GM18520 (cell line): ENCODE measurements around the gene KCNE4.

Experiments used
- ATAC-seq: cut with Tn5 transposase; IDR thresholded peaks from one replicate; pipeline ENCODE4 v1.9.1; 2021; ENCODE audit not compliant: unreplicated experiment

The KCNE4 gene

GRCh38 chr2:223083402-223084070 is 31.5 kb downstream of the KCNE4 start:
- no peak for ATAC-seq

GRCh38 chr2:223084873-223085272 is 32.9 kb downstream of the KCNE4 start:
- no peak for ATAC-seq

- no peak for ATAC-seq
These were observed 34.5 kb downstream of the KCNE4 start for GRCh38 chr2:223086370-223086981.

GRCh38 chr2:223087466-223087865 is 35.5 kb downstream of the KCNE4 start:
- ATAC-seq, result no peak

GRCh38 chr2:223088866-223089265 is 36.9 kb downstream of the KCNE4 start:
- no peak for ATAC-seq

- no peak for ATAC-seq
These were observed 38.0 kb downstream of the KCNE4 start for GRCh38 chr2:223090039-223090438.

- no peak for ATAC-seq
These were observed 38.7 kb downstream of the KCNE4 start for GRCh38 chr2:223090540-223091235.

GRCh38 chr2:223092667-223093066 is 40.7 kb downstream of the KCNE4 start:
- no peak for ATAC-seq

- no peak for ATAC-seq
These were observed 41.6 kb downstream of the KCNE4 start for GRCh38 chr2:223093436-223094241.

GRCh38 chr2:223095207-223095606 is 43.2 kb downstream of the KCNE4 start:
- ATAC-seq, result no peak

- ATAC-seq, result no peak
These were observed 44.4 kb downstream of the KCNE4 start for GRCh38 chr2:223096235-223096970.

- no peak for ATAC-seq
These were observed 45.9 kb downstream of the KCNE4 start for GRCh38 chr2:223097888-223098383.

GRCh38 chr2:223099561-223099960 is 47.6 kb downstream of the KCNE4 start:
- no peak for ATAC-seq

- no peak for ATAC-seq
These were observed 48.1 kb downstream of the KCNE4 start for GRCh38 chr2:223100061-223100511.

- peak; percentile 70 for ATAC-seq
These were observed 49.5 kb downstream of the KCNE4 start for GRCh38 chr2:223101340-223102039.

GRCh38 chr2:223102040-223102400 is 50.0 kb downstream of the KCNE4 start:
- no peak for ATAC-seq

- no peak for ATAC-seq
These were observed 50.5 kb downstream of the KCNE4 start for GRCh38 chr2:223102450-223102849.

- ATAC-seq, result no peak
These were observed 52.5 kb downstream of the KCNE4 start for GRCh38 chr2:223104336-223105132.
